ENCODE results near the gene AGMO.

The AGMO gene

GRCh38 chr7:15580604-15581351 is 19.0 kb upstream of the AGMO start:
- peaks cover 11% of the 10 kb centered on the region; the same call in 1 of the 2 replicates for H3K9me3 ChIP-seq (ENCODE audit: control insufficient read depth, insufficient read depth, low read length)
- no peak overlapping the region for H3K27ac ChIP-seq (ENCODE audit: low read depth, low read length)
- H3K4me1 ChIP-seq (ENCODE audit: control insufficient read depth, low read length), result no peaks in the 10 kb centered on the region
- H3K27me3 ChIP-seq (ENCODE audit: control insufficient read depth, low read length), result no peaks in the 10 kb centered on the region
- H3K4me3 ChIP-seq (ENCODE audit: low read length), result no peak overlapping the region
- H4K20me1 ChIP-seq (ENCODE audit: control insufficient read depth, insufficient read depth, low read depth, low read length), result no peaks in the 10 kb centered on the region
- no peak for TF ChIP-seq CTCF (IDR thresholded peaks at IDR 0.05; ENCODE audit: low read depth, low read length, poor library complexity, severe bottlenecking)
- no peak for TF ChIP-seq EZH2phosphoT487 (IDR thresholded peaks at IDR 0.05; ENCODE audit: borderline replicate concordance, low read length)
- no peak overlapping the region for H3K4me2 ChIP-seq (ENCODE audit: low read length)
- no peaks in the 10 kb centered on the region for H3K79me2 ChIP-seq (ENCODE audit: control insufficient read depth, low read length)
- no peaks in the 10 kb centered on the region for H3F3A ChIP-seq (ENCODE audit: control insufficient read depth, insufficient read depth)
- H3K36me3 ChIP-seq (ENCODE audit: control insufficient read depth, low read length), result no peaks in the 10 kb centered on the region
- no peaks in the 10 kb centered on the region for H3K9me2 ChIP-seq (replicated peaks; ENCODE audit: control insufficient read depth, low read length)

- no peaks in the 10 kb centered on the region for H3K4me1 ChIP-seq (ENCODE audit: control insufficient read depth, low read length)
- H3K27me3 ChIP-seq (ENCODE audit: control insufficient read depth, low read length), result no peaks in the 10 kb centered on the region
- peaks cover 3% of the 10 kb centered on the region; the same call in 1 of the 2 replicates for H3K9me3 ChIP-seq (ENCODE audit: control insufficient read depth, insufficient read depth, low read length)
- TF ChIP-seq EZH2phosphoT487 (IDR thresholded peaks at IDR 0.05; ENCODE audit: borderline replicate concordance, low read length) (no peak), CTCF (IDR thresholded peaks at IDR 0.05; ENCODE audit: low read depth, low read length, poor library complexity, severe bottlenecking) (no peak)
- H3K79me2 ChIP-seq (ENCODE audit: control insufficient read depth, low read length), result no peaks in the 10 kb centered on the region
- no peak overlapping the region for H3K4me3 ChIP-seq (ENCODE audit: low read length)
- no peak overlapping the region for H3K27ac ChIP-seq (ENCODE audit: low read depth, low read length)
- H3F3A ChIP-seq (ENCODE audit: control insufficient read depth, insufficient read depth), result no peaks in the 10 kb centered on the region
- no peaks in the 10 kb centered on the region for H4K20me1 ChIP-seq (ENCODE audit: control insufficient read depth, insufficient read depth, low read depth, low read length)
- H3K36me3 ChIP-seq (ENCODE audit: control insufficient read depth, low read length), result no peaks in the 10 kb centered on the region
- no peaks in the 10 kb centered on the region for H3K9me2 ChIP-seq (replicated peaks; ENCODE audit: control insufficient read depth, low read length)
- H3K4me2 ChIP-seq (ENCODE audit: low read length), result no peak overlapping the region
Measured at GRCh38 chr7:15577600-15577999, 15.8 kb upstream of the AGMO start.

GRCh38 chr7:15571301-15571878 is 9.6 kb upstream of the AGMO start:
- H3K9me3 ChIP-seq (ENCODE audit: control insufficient read depth, insufficient read depth, low read length), result peaks cover 3% of the 10 kb centered on the region; the same call in 1 of the 2 replicates

More at GRCh38 chr7:15571301-15571878, 9.6 kb upstream of the AGMO start:
- no peaks in the 10 kb centered on the region for H3K79me2 ChIP-seq (ENCODE audit: control insufficient read depth, low read length)
- no peak for TF ChIP-seq EZH2phosphoT487 (IDR thresholded peaks at IDR 0.05; ENCODE audit: borderline replicate concordance, low read length)
- TF ChIP-seq CTCF (IDR thresholded peaks at IDR 0.05; ENCODE audit: low read depth, low read length, poor library complexity, severe bottlenecking), result no peak
- H3K4me1 ChIP-seq (ENCODE audit: control insufficient read depth, low read length), result no peaks in the 10 kb centered on the region
- H3K9me2 ChIP-seq (replicated peaks; ENCODE audit: control insufficient read depth, low read length), result no peaks in the 10 kb centered on the region
- no peaks in the 10 kb centered on the region for H3F3A ChIP-seq (ENCODE audit: control insufficient read depth, insufficient read depth)
- no peaks in the 10 kb centered on the region for H3K27me3 ChIP-seq (ENCODE audit: control insufficient read depth, low read length)
- H3K4me3 ChIP-seq (ENCODE audit: low read length), result no peak overlapping the region
- H3K4me2 ChIP-seq (ENCODE audit: low read length), result no peak overlapping the region
- H3K27ac ChIP-seq (ENCODE audit: low read depth, low read length), result no peak overlapping the region
- no peaks in the 10 kb centered on the region for H4K20me1 ChIP-seq (ENCODE audit: control insufficient read depth, insufficient read depth, low read depth, low read length)
- H3K36me3 ChIP-seq (ENCODE audit: control insufficient read depth, low read length), result no peaks in the 10 kb centered on the region
